GM19452 (cell line): ENCODE data around the gene TRIM44.
A peak's percentile ranks its signal among the peaks of the same experiment; 100 is the strongest.
"Not testable (repeated sequence)": the region's sequence is repeated elsewhere in the genome, so short reads cannot be mapped to it uniquely, and the experiment has no call there.

ENCODE experiments used
- ATAC-seq: cut with Tn5 transposase; IDR thresholded peaks from one replicate; pipeline ENCODE4 v1.9.1; 2021; ENCODE audit not compliant: unreplicated experiment

TRIM44 gene

DNA sequence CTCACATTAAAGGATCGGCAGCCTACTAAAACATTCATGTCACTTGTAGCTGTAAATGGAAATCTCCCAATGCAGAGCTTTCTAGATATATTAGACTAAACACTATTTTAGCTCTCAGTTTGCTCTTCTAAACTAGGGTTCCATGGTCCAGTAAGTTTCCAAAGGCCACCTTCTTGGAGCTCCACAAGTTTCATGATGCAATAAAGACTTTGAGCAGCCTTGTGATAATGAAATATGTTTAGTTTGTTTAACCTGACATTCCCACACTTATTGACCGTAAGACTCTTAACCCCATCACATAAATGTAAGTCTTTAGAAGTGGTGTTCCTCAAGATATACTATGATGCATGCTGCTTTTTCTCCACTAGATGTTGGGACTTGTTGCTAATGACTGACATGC, 87.7 kb downstream of the TRIM44 start:
- no peak for ATAC-seq

DNA sequence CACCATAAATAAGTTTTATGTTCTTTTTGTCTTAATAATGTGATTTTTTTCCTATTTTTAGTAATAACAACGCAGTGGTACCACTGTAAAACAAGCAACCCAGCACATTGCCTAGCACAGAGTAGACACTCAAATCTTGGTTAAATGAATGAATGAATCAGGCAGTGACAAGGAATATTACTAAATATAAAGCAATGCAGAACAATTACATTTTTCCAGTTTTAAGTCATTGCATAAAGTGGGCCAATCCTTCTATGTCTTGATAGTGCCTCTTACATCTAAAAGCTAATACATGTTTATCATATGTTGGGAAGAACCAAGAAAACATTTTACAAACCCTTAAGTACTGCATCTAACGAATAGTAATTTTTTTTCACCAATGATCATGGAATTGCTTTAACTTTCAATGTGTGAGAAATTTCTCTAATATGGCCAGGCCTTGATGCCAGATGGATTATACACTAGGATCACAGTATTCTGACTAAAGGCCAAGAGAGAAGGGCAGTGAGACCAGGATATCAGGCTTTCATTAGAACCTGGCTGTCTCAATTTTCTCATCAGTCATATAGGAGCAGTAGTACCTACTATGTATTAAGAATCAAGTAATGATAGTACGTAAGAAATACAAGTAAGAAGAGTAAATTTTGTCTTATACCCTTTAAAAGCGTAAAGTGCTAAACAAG, 88.5 kb downstream of the TRIM44 start:
- ATAC-seq: no peak

DNA sequence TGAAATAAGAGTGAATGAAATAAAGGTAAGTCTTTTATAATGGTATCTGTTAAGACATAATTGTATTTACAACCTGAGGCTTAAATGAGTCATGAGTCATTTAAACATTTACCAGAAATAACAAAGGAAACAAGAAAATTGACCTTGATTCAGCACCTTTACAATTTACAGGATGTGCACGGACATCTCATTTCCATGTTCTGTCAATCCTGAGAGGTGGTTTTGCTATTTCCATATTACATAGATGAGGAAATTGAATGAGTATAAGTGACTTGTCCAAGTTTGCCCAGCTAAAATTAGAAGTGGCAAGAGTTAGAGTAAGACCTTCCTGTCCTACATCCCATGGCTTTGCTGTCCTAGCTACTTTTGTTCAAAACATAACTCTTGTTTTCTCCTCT, 89.1 kb downstream of the TRIM44 start:
- no peak for ATAC-seq

DNA sequence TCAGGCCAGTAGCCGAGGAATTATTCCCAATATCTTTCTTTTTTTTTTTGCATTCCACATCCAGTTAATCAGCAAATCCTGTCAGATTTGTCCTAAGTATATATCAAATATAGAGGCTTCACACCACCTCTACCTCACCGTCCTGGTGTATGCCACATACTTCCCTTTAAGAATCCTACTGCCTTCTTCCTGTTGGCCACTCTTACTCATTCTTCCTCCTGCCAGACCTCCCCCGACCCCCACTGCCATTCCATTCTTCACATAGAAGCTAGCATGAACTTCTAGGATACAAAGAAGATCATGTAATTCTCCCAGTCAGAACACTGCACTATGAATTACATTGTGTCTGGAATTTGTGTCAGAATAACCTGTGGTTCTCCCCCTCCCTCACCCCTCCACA, 89.5 kb downstream of the TRIM44 start:
- no peak for ATAC-seq

DNA sequence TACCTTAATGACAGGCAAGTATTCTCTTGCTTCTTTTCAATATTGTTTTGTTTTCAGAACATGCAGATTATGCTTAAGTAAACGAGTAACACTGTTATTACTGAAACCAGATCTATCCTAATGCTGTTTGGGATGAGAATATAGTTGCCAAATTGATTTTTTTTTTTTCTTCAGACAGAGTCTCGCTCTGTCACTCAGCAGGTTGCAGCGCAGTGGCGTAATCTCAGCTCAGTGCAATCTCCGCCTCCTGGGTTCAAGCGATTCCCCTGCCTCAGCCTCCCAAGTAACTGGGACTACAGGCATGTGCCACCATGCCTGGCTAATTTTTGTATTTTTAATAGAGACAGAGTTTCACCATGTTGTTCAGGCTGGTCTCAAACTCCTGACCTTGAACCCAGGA, 91.0 kb downstream of the TRIM44 start:
- ATAC-seq: not testable (repeated sequence)

DNA sequence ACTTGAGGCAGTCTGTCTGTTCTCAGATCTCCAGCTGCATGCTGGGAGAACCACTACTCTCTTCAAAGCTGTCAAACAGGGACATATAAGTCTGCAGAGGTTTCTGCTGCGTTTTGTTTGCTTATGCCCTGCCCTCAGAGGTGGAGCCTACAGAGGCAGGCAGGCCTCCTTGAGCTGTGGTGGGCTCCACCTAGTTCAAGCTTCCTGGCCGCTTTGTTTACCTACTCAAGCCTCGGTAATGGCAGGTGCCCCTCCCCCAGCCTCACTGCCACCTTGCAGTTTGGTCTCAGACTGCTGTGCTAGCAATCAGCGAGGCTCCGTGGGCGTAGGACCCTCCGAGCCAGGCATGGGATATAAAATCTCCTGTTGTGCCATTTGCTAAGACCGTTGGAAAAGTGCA, 97.4 kb downstream of the TRIM44 start:
- ATAC-seq: not testable (repeated sequence)

DNA sequence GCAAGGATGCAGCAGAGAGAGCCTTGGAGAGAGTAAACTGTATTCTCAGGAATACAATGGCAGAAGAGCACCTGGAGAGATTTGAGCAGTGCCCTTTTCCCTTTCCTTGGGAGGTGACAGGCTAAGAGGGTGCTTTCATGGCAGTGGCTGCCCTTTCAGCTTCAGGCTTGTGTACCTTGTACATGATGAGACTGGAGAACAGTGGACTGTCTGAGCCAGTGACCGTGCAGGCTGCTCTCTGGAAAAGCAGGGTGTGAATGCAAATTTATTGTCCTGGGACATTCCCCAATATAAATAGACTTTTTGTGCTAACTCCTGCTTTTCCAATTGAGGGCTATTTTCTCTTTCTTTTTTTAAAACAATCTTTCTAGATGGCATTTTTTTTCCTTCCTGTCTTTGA, 99.3 kb downstream of the TRIM44 start:
- no peak for ATAC-seq

DNA sequence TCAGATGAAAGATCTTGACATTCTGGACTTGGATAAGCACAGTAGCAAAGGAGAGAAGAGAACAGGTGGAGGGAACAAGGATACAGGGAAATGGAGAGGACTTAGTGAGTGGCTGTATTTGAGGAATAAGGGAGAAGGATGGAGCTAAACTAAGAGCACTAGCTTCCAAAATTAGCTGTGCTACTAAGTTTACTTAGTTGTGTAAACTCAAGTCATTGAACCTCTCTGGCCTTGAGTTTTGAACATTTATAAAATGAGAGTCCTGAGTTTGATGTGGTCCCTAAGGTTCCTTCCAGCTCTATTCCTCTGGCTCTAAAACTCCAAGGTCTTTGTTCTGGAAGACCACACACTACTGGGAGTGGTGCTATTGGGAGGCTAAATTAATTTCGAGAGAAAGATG, 100.7 kb downstream of the TRIM44 start:
- ATAC-seq: no peak

DNA sequence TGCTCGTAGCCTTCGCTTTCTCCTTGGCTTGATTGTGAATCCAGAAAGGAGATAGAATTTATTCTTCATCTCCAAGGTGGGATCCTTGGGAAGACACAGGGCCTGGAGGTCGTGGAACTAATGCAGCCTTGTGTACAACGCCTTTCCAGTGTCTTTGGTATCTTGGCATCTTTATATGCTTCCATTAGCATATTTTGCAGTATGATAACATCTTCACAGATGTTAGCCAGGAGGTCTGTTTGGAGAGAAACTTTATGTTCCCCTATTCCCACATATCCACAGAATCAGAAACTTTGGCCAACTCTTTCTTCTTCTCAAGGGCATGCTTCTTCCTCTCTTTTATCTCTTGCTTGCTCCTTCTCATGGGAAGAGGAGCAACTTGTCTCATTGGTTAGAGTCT, 101.2 kb downstream of the TRIM44 start:
- no peak for ATAC-seq

DNA sequence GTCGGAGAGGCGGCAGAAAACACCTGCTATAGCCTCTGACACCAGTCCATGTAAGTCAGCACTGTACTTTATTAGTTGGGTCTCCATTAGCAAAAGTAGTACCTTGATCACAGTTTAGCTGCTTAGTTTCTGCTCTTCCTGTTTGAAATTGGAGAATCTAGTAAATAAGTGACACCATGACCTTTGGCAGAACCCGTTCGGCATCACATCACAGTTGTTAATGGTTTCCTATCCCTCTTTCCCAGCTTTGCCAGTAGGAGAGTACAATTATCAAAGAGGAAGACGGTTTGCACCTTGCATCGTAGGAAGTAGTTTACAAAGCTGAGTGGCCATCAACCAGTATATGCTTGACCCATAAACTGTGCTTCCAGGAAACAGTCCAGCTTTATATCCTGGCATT, 101.8 kb downstream of the TRIM44 start:
- ATAC-seq: no peak

DNA sequence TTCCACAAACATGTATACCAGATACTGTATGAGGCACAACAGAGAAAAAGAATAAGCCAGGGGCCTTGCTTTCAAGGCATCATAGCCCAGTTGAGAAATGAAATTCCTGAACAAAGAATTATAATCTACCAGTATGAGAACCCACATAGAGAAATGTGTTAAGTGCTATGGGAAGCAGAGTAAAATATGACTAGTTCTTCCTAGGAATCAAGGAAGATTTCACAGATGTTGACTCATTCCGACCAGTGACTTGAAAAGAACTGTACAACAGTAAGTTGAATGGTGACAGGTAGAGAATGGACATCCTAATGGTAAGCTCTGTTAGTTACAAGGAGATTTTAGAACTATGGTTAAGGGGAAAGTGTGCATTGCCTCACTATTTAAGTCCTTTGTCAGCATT, 102.6 kb downstream of the TRIM44 start:
- no peak for ATAC-seq

DNA sequence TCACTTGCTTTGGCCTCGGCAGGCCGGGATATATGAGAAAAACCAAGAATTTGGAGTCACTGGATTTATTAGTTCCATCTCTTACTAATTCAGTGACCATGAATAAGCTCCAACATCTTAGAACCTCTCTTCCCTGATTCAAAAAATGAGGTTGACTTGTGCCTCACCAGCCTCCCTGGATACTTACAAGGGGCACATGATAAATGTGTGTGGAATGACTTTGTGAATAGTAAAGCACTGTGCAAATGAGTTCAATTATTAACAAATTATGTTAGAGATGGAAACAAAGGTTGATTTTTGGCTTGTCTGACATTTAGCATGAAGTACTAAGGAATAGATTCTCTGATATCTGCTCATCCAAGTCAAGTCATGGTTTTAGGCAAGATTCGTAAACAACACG, 104.1 kb downstream of the TRIM44 start:
- ATAC-seq: no peak

DNA sequence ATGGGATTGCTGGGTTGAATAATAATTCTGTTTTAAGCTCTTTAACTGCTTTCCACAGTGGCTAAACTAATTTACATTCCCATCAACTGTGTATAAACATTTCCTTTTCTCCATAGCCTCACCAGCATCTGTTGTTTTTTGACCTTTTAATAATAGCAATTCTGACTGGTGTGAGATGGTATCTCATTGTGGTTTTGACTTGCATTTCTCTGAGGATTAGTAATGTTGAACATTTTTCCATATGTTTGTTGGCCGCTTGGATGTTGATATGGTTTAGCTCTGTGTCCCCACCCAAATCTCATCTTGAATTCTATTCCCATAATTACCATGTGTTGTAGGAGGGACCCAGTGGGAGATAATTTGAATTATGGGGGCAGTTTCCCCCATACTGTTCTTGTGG, 107.8 kb downstream of the TRIM44 start:
- ATAC-seq: not testable (repeated sequence)

DNA sequence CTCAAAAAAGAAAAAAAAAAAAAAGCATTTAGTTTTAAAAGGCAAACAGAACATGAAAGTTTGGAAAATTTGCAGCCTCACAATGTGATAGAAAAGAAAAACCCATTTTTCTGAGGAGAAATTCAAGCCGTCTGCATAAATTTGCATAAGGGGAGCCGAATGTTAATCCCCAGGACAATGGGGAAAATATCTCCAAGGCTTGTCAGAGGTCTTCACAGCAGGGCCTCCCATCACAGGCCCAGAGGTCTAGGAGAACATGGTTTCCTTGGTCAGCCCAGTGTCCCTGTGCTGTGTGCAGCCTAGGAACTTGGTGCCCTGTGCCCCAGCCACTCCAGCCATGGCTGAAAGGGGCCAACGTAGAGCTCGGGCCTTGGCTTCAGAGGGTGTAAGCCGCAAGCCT, 109.1 kb downstream of the TRIM44 start:
- ATAC-seq: no peak

DNA sequence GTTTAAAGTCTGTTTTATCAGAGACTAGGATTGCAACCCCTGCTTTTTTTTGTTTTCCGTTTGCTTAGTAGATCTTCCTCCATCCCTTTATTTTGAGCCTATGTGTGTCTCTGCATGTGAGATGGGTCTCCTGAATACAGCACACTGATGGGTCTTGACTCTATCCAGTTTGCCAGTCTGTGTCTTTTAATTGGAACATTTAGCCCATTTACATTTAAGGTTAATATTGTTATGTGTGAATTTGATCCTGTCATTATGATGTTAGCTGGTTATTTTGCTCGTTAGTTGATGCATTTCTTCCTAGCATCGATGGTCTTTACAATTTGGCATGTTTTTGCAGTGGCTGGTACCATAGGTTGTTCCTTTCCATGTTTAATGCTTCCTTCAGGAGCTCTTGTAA, 114.7 kb downstream of the TRIM44 start:
- not testable (repeated sequence) for ATAC-seq

DNA sequence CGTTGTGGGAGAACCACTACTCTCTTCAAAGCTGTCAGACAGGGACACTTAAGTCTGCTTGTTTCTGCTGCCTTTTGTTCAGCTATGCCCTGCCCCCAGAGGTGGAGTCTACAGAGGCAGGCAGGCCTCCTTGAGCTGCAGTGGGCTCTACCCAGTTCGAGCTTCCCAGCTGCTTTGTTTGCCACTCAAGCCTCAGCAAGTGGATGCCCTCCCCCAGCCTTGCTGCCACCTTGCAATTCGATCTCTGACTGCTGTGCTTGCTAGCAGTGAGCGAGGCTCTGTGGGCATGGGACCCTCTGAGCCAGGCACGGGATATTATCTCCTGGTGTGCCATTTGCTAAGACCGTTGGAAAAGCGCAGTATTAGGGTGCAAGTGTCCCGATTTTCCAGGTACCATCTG, 116.4 kb downstream of the TRIM44 start:
- not testable (repeated sequence) for ATAC-seq

DNA sequence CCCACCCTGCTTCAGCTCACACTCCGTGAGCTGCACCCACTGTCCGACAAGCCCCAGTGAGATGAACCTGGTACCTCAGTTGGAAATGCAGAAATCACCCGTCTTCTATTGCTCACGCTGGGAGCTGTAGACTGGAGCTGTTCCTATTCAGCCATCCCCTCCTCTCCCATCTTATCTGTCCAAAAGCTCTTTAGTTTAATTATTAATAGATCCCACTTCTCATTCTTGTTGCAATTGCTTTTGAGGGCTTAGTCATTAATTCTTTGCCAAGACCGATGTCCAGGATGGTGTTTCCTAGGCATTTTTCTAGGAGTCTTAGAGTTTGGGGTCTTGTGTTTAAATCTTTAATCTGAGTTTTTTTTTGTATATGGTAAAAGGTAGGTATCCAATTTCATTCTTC, 116.8 kb downstream of the TRIM44 start:
- ATAC-seq: no peak

DNA sequence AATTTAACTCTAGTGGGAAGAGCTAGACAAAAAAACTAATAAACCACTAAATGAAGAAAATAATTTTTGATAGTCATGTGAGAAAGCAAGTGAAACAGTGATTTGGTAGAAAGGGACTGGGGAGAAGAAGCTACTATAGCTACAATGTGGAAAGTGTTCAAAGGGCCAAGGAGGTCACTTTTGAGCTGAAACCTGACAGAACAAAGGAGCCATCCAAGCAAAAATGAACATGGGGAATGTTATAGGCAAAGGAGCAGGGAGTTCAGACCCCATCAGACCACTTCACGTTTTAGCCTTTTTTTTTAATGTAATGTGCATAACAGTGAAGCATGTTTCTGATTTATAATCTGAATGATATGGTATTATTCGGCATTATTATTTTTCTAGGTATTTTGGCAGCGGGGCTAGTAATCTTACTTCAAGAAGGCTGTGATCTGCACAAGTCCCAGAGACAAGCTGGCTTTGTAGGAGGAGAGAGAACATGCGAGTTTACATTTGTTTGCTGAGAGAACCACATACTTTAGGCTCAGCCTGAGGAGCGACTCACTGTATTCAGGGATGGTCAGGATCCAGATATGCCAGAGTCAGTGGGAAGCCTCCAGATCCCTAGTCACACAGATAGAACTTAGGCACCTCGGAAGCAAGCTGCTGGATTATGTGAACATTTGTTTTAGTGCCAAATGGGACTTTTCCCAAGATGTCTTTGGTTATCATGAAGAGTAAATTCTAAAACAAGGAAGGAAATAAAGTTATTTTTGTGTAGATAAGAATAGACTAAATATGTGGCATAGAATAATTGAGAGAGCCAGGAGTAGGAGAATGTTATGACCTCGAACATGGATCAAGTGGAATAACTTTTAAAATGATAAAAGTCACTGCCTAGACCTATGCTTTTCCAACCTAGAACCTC, 118.6 kb downstream of the TRIM44 start:
- ATAC-seq: no peak

DNA sequence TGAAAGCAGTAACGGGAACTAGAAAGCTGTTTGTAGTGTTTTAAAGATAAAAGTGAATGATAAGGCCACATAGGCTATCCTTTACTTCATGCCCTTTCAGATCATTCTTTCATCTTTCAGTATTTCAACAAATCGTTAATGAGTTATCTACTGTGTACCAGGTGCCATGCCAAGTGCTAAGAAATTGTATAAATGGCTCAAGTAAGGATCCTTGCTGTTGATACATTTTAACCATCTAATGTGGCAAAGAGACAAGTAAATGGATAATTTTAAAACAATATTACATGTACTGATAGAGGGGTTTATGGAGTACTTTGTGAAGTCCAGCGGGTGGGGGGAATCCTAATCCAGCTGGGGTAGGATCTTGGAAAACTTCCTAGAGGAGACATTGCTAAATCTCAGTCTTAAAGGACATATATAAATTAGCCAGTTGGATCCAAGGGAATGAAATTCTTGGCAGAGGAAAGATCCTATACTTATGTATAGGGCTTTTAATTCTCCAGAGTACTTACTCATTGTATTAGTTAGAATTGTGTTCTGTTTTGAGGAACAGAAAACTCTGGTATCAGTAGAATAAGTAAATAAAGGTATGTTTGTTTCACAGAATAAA, 119.4 kb downstream of the TRIM44 start:
- ATAC-seq: no peak

DNA sequence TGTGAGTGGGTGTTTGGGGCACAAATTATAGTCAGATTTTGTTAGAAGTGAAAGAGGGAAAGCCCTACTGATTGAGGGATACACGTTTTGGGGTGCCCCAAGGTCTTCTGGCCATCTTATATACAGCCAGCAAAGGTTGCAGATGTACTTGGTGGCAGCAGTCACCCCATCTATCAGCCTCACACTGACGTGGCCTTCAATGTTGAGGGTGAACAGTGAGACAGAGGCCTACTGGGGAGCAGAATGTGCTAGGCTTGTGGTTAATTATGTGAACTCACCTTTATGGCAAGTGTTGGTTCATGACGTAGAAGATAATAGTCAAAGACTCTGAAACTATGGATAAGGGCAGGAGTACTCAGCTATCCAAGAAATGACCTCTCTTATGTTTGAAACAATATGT, 121.2 kb downstream of the TRIM44 start:
- no peak for ATAC-seq

DNA sequence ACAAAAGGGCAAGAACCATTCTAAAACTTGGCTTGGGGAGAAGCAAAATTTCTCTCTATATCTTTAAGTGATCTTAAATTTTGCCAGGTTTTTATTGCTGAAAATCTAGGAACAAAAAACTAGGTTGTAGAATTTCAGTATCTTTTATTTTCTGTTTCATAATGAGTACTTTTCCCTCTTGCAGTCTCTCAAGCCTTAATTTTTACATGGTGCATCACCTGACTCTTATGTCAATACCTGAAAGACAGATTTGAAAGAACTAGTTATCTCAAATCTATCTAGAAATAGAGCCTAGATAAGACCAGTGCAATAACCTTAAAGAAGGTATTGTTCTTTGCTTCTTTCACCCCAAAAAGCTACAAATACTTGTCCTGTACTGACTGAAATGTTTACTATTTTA, 122.1 kb downstream of the TRIM44 start:
- ATAC-seq: peak; percentile 50
